GM18499 (cell line): ENCODE results near the gene ANKRD33B.
"Not testable (repeated sequence)": the region's sequence is repeated elsewhere in the genome, so short reads cannot be mapped to it uniquely, and the experiment has no call there.

Experiments used
- ATAC-seq: cut with Tn5 transposase; IDR thresholded peaks from one replicate; pipeline ENCODE4 v1.9.1; 2021; ENCODE audit warnings: moderate number of reproducible peaks; ENCODE audit not compliant: insufficient read depth, unreplicated experiment

Gene ANKRD33B

GRCh38 chr5:10591159-10591558 is 27.3 kb downstream of the ANKRD33B start:
- no peak for ATAC-seq

- no peak for ATAC-seq
These were observed 28.1 kb downstream of the ANKRD33B start for GRCh38 chr5:10591966-10592365.

GRCh38 chr5:10592601-10593000 is 28.7 kb downstream of the ANKRD33B start:
- ATAC-seq, result no peak

GRCh38 chr5:10593531-10594181 is 29.8 kb downstream of the ANKRD33B start:
- ATAC-seq, result no peak

- no peak for ATAC-seq
These were observed 30.8 kb downstream of the ANKRD33B start for GRCh38 chr5:10594591-10595210.

GRCh38 chr5:10595293-10595671 is 31.4 kb downstream of the ANKRD33B start:
- ATAC-seq, result no peak

GRCh38 chr5:10595672-10596309 is 31.9 kb downstream of the ANKRD33B start:
- no peak for ATAC-seq

- no peak for ATAC-seq
These were observed 32.4 kb downstream of the ANKRD33B start for GRCh38 chr5:10596310-10596703.

- no peak for ATAC-seq
These were observed 33.1 kb downstream of the ANKRD33B start for GRCh38 chr5:10596886-10597451.

- ATAC-seq, result no peak
These were observed 35.2 kb downstream of the ANKRD33B start for GRCh38 chr5:10599113-10599512.

- no peak for ATAC-seq
These were observed 36.0 kb downstream of the ANKRD33B start for GRCh38 chr5:10599862-10600284.

GRCh38 chr5:10600626-10601245 is 36.9 kb downstream of the ANKRD33B start:
- peak; percentile 52 for ATAC-seq

GRCh38 chr5:10601246-10602030 is 37.6 kb downstream of the ANKRD33B start:
- peak; percentile 32 for ATAC-seq

GRCh38 chr5:10602031-10602806 is 38.3 kb downstream of the ANKRD33B start:
- ATAC-seq, result no peak

GRCh38 chr5:10604975-10605374 is 41.1 kb downstream of the ANKRD33B start:
- no peak for ATAC-seq

GRCh38 chr5:10606632-10607022 is 42.8 kb downstream of the ANKRD33B start:
- not testable (repeated sequence) for ATAC-seq

- ATAC-seq, result peak; percentile 73
These were observed 43.3 kb downstream of the ANKRD33B start for GRCh38 chr5:10607023-10607665.

- ATAC-seq, result peak; percentile 30
These were observed 43.8 kb downstream of the ANKRD33B start for GRCh38 chr5:10607666-10608073.

- ATAC-seq, result not testable (repeated sequence)
These were observed 44.2 kb downstream of the ANKRD33B start for GRCh38 chr5:10608081-10608480.
